Hepatocyte (in vitro differentiated cells): ENCODE measurements around the gene OSTN.

Source experiments
- EZH2 ChIP-seq: fragments of 200-600 bp; sonication (generic); IDR thresholded peaks from 2 replicates; pipeline ENCODE4 v1.6.1; 2016; ENCODE audit warnings: antibody characterized with exemption, mild to moderate bottlenecking, borderline replicate concordance
- EZH2phosphoT487 ChIP-seq: fragments of 200-600 bp; sonication (generic); IDR thresholded peaks from one replicate; pipeline ENCODE4 v1.6.1; 2018; ENCODE audit warnings: antibody characterized with exemption, mild to moderate bottlenecking, low read depth, moderate library complexity; ENCODE audit not compliant: unreplicated experiment, severe bottlenecking
- TF ChIP-seq, protein P1 (sequence below): fragments of 200-600 bp; sonication (generic); IDR thresholded peaks from 2 replicates; pipeline ENCODE4 v1.5.1; 2016; ENCODE audit warnings: antibody characterized with exemption, mild to moderate bottlenecking; ENCODE audit not compliant: poor library complexity

DNA sequence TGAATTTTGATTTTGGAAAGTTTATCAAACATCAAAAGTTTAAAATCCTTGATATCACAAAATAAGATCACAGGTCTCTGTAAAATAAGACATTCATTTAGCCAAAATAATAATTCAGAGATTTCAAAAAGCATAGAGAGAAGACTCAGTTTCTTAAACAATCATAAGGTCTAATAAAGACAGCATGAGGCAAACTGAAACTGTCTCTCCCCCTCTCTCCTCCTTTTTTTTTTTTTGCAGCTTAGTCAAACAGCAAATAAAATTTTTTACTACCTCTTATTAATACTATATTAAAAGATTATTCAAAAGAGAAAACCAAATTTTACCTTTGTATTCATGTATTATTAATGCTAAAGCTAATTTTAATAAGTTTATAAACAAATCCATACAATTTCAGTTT, 57.4 kb downstream of the OSTN start:
- TF ChIP-seq, protein P1, sequence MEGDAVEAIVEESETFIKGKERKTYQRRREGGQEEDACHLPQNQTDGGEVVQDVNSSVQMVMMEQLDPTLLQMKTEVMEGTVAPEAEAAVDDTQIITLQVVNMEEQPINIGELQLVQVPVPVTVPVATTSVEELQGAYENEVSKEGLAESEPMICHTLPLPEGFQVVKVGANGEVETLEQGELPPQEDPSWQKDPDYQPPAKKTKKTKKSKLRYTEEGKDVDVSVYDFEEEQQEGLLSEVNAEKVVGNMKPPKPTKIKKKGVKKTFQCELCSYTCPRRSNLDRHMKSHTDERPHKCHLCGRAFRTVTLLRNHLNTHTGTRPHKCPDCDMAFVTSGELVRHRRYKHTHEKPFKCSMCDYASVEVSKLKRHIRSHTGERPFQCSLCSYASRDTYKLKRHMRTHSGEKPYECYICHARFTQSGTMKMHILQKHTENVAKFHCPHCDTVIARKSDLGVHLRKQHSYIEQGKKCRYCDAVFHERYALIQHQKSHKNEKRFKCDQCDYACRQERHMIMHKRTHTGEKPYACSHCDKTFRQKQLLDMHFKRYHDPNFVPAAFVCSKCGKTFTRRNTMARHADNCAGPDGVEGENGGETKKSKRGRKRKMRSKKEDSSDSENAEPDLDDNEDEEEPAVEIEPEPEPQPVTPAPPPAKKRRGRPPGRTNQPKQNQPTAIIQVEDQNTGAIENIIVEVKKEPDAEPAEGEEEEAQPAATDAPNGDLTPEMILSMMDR: no peak
- TF ChIP-seq EZH2: no peak
- TF ChIP-seq EZH2phosphoT487: no peak
